Stimulated activated naive B cell treated with anti-CD40 and anti-IgM and Interleukin-4, amounts not matched to agents 10 μg/mL and 1 μg/mL and 100 μg/mL, for 72 hours (primary cell): ENCODE data around the gene SLC27A3.
A peak's percentile ranks its signal among the peaks of the same experiment; 100 is the strongest.

Experiments
- ATAC-seq, 2 donors: fragments of 150-1000 bp; cut with Tn5 transposase; replicated peaks; 2 replicates each; pipeline ENCODE4 v1.10.0; 2021; ENCODE audit warnings: moderate library complexity in 1 of 2
- DNase-seq: peaks from one replicate; pipeline ENCODE4 v3.0.0; 2021
- H3K27ac Mint-ChIP-seq: one replicate; pipeline ENCODE4 v1.8.0; 2022; ENCODE audit warnings: mild to moderate bottlenecking, mixed read lengths
- H3K27me3 Mint-ChIP-seq, 2 donors: one replicate each; pipeline ENCODE4 v1.8.0; 2022; ENCODE audit warnings: mixed read lengths in 2 of 2
- H3K36me3 Mint-ChIP-seq, 2 donors: one replicate each; pipeline ENCODE4 v1.8.0; 2022; ENCODE audit warnings: mixed read lengths in 2 of 2, mild to moderate bottlenecking in 1 of 2
- H3K4me1 Mint-ChIP-seq, 2 donors: one replicate each; pipeline ENCODE4 v1.8.0; 2022; ENCODE audit warnings: mixed read lengths in 2 of 2, mild to moderate bottlenecking in 1 of 2
- H3K4me3 Mint-ChIP-seq, 2 donors: one replicate each; pipeline ENCODE4 v1.8.0; 2022; ENCODE audit warnings: mild to moderate bottlenecking in 2 of 2, mixed read lengths in 2 of 2, moderate library complexity in 1 of 2
- H3K9me3 Mint-ChIP-seq, 2 donors: one replicate each; pipeline ENCODE4 v1.8.0; 2022; ENCODE audit warnings: mixed read lengths in 2 of 2, mild to moderate bottlenecking in 1 of 2

The SLC27A3 gene

GRCh38 chr1:153771261-153771660 lies 3.9 kb upstream of the SLC27A3 start:
- DNase-seq (no peak), ATAC-seq (no peak)
- Mint-ChIP-seq H3K9me3 (no peaks in the 10 kb centered on the region), H3K4me3 (no peak overlapping the region), H3K27ac (no peak overlapping the region), H3K36me3 (peaks cover 62 to 72% of the 10 kb centered on the region in 2 donors), H3K27me3 (no peaks in the 10 kb centered on the region), H3K4me1 (peaks cover 49 to 75% of the 10 kb centered on the region in 2 donors)

GRCh38 chr1:153771841-153772593 lies 3.2 kb upstream of the SLC27A3 start:
- peaks cover 54 to 83% of the 10 kb centered on the region in 2 donors for H3K4me1 Mint-ChIP-seq
- no peak overlapping the region for H3K4me3 Mint-ChIP-seq
- peaks cover 61 to 73% of the 10 kb centered on the region in 2 donors for H3K36me3 Mint-ChIP-seq
- no peaks in the 10 kb centered on the region for H3K9me3 Mint-ChIP-seq
- H3K27ac Mint-ChIP-seq: no peak overlapping the region
- ATAC-seq (no peak), DNase-seq (no peak)
- no peaks in the 10 kb centered on the region for H3K27me3 Mint-ChIP-seq

- Mint-ChIP-seq H3K27me3 (no peaks in the 10 kb centered on the region), H3K4me3 (peak overlapping the region; percentile 6 to 14), H3K4me1 (peaks cover 54 to 87% of the 10 kb centered on the region in 2 donors), H3K36me3 (peaks cover 57 to 70% of the 10 kb centered on the region in 2 donors), H3K9me3 (no peaks in the 10 kb centered on the region), H3K27ac (peak overlapping the region; percentile 42)
- DNase-seq (no peak), ATAC-seq (no peak)
Measured at GRCh38 chr1:153773096-153773921, 1.9 kb upstream of the SLC27A3 start.

- ATAC-seq: no peak
- H3K36me3 Mint-ChIP-seq: peaks cover 49 to 66% of the 10 kb centered on the region in 2 donors
- peaks cover 49 to 79% of the 10 kb centered on the region in 2 donors for H3K4me1 Mint-ChIP-seq
- DNase-seq: no peak
- H3K4me3 Mint-ChIP-seq: no peak overlapping the region
- H3K27me3 Mint-ChIP-seq: no peaks in the 10 kb centered on the region
- no peaks in the 10 kb centered on the region for H3K9me3 Mint-ChIP-seq
- H3K27ac Mint-ChIP-seq: peak overlapping the region; percentile 14
Measured at GRCh38 chr1:153774026-153774595, 1.1 kb upstream of the SLC27A3 start.

GRCh38 chr1:153775458-153776327 lies 486 bp downstream of the SLC27A3 start:
- Mint-ChIP-seq H3K27me3 (no peaks in the 10 kb centered on the region), H3K36me3 (peaks cover 42 to 58% of the 10 kb centered on the region in 2 donors), H3K4me3 (peak overlapping the region; percentile 82 to 86), H3K27ac (peak overlapping the region; percentile 67), H3K9me3 (no peaks in the 10 kb centered on the region), H3K4me1 (peaks cover 37 to 63% of the 10 kb centered on the region in 2 donors)
- DNase-seq (peak; percentile 45), ATAC-seq (peak; percentile 71 to 77)

GRCh38 chr1:153776352-153776751 lies 1.1 kb downstream of the SLC27A3 start:
- H3K27ac Mint-ChIP-seq: no peak overlapping the region
- peak overlapping the region; percentile 82 to 86 for H3K4me3 Mint-ChIP-seq
- H3K9me3 Mint-ChIP-seq: no peaks in the 10 kb centered on the region
- peaks cover 37 to 53% of the 10 kb centered on the region in 2 donors for H3K36me3 Mint-ChIP-seq
- ATAC-seq (no peak), DNase-seq (no peak)
- peaks cover 32 to 57% of the 10 kb centered on the region in 2 donors for H3K4me1 Mint-ChIP-seq
- H3K27me3 Mint-ChIP-seq: no peaks in the 10 kb centered on the region

- Mint-ChIP-seq H3K9me3 (no peaks in the 10 kb centered on the region), H3K4me1 (peaks cover 31 to 55% of the 10 kb centered on the region in 2 donors), H3K27me3 (no peaks in the 10 kb centered on the region), H3K27ac (peak overlapping the region; percentile 79), H3K36me3 (peaks cover 36 to 50% of the 10 kb centered on the region in 2 donors), H3K4me3 (peak overlapping the region; percentile 58 to 86)
- ATAC-seq (no peak), DNase-seq (no peak)
Measured at GRCh38 chr1:153776845-153777370, 1.7 kb downstream of the SLC27A3 start.

- peaks cover 29 to 55% of the 10 kb centered on the region in 2 donors for H3K4me1 Mint-ChIP-seq
- no peak overlapping the region for H3K4me3 Mint-ChIP-seq
- H3K27ac Mint-ChIP-seq: peak overlapping the region; percentile 27
Measured at GRCh38 chr1:153777648-153778047, 2.4 kb downstream of the SLC27A3 start.

GRCh38 chr1:153778051-153778823 lies 3.0 kb downstream of the SLC27A3 start:
- no peak for ATAC-seq
- Mint-ChIP-seq H3K4me1 (peaks cover 26 to 52% of the 10 kb centered on the region in 2 donors), H3K27ac (peak overlapping the region; percentile 42), H3K4me3 (no peak overlapping the region), H3K9me3 (no peaks in the 10 kb centered on the region), H3K36me3 (peaks cover 27 to 38% of the 10 kb centered on the region in 2 donors), H3K27me3 (no peaks in the 10 kb centered on the region)
- no peak for DNase-seq

More at GRCh38 chr1:153777648-153778047, 2.4 kb downstream of the SLC27A3 start:
- no peaks in the 10 kb centered on the region for H3K27me3 Mint-ChIP-seq
- H3K36me3 Mint-ChIP-seq: peaks cover 31 to 44% of the 10 kb centered on the region in 2 donors
- H3K9me3 Mint-ChIP-seq: no peaks in the 10 kb centered on the region
- no peak for DNase-seq
- no peak for ATAC-seq

GRCh38 chr1:153778824-153779519 lies 3.8 kb downstream of the SLC27A3 start:
- H3K27me3 Mint-ChIP-seq: no peaks in the 10 kb centered on the region
- H3K36me3 Mint-ChIP-seq: peaks cover 22 to 31% of the 10 kb centered on the region in 2 donors
- DNase-seq (no peak), ATAC-seq (no peak)
- no peaks in the 10 kb centered on the region for H3K9me3 Mint-ChIP-seq
- no peak overlapping the region for H3K4me3 Mint-ChIP-seq
- H3K4me1 Mint-ChIP-seq: peaks cover 21 to 47% of the 10 kb centered on the region in 2 donors
- H3K27ac Mint-ChIP-seq: peak overlapping the region; percentile 42

GRCh38 chr1:153779781-153780541 lies 4.8 kb downstream of the SLC27A3 start:
- DNase-seq (no peak), ATAC-seq (no peak)
- H3K36me3 Mint-ChIP-seq: peaks cover 13 to 21% of the 10 kb centered on the region in 2 donors
- H3K27me3 Mint-ChIP-seq: no peaks in the 10 kb centered on the region
- peaks cover 13 to 38% of the 10 kb centered on the region in 2 donors for H3K4me1 Mint-ChIP-seq
- H3K9me3 Mint-ChIP-seq: no peaks in the 10 kb centered on the region
- H3K4me3 Mint-ChIP-seq: no peak overlapping the region
- no peak overlapping the region for H3K27ac Mint-ChIP-seq

GRCh38 chr1:153780551-153780950 lies 5.3 kb downstream of the SLC27A3 start:
- H3K36me3 Mint-ChIP-seq: peaks cover 13 to 21% of the 10 kb centered on the region in 2 donors
- H3K4me3 Mint-ChIP-seq: no peak overlapping the region
- no peak for ATAC-seq
- no peaks in the 10 kb centered on the region for H3K27me3 Mint-ChIP-seq
- H3K9me3 Mint-ChIP-seq: no peaks in the 10 kb centered on the region
- DNase-seq: no peak
- peaks cover 16 to 42% of the 10 kb centered on the region in 2 donors for H3K4me1 Mint-ChIP-seq
- no peak overlapping the region for H3K27ac Mint-ChIP-seq
